DND-41 (cell line): ENCODE measurements around the gene EAPP.

Experiments
- ATAC-seq: fragments of 200-7000 bp; cut with Tn5 transposase; 3 replicates; pipeline ENCODE4 v1.9.1; 2021; ENCODE audit warnings: low read depth; ENCODE audit not compliant: insufficient read depth
- DNase-seq: peaks from one replicate; pipeline ENCODE4 v3.0.0-alpha.2; 2020
- H2AFZ ChIP-seq: 2 replicates; pipeline ENCODE4 v1.6.0; 2012; ENCODE audit warnings: low read depth, low read length
- H3K27ac ChIP-seq: 2 replicates; pipeline ENCODE4 v1.5.1; 2012; ENCODE audit warnings: low read length, inconsistent platforms
- H3K27me3 ChIP-seq: fragments of 200-600 bp; sonication (generic); 2 replicates; pipeline ENCODE4 v1.6.0; 2012; ENCODE audit warnings: low read length, mild to moderate bottlenecking, inconsistent platforms; ENCODE audit not compliant: insufficient read depth, poor library complexity
- H3K36me3 ChIP-seq: 2 replicates; pipeline ENCODE4 v1.5.1; 2012; ENCODE audit warnings: low read length, inconsistent platforms; ENCODE audit not compliant: insufficient read depth
- H3K4me1 ChIP-seq: 2 replicates; pipeline ENCODE4 v1.5.1; 2012; ENCODE audit warnings: mild to moderate bottlenecking, low read length; ENCODE audit not compliant: insufficient read depth
- H3K4me2 ChIP-seq: 2 replicates; pipeline ENCODE4 v1.6.0; 2012; ENCODE audit warnings: mild to moderate bottlenecking, moderate library complexity, low read length, inconsistent platforms; ENCODE audit not compliant: insufficient read depth
- H3K4me3 ChIP-seq, 2 experiments: fragments of 200-600 bp in 1 of 2; shearing (Covaris generic) in 1 of 2; 2 replicates each; pipeline ENCODE4 v1.5.1; 2012 to 2016; ENCODE audit warnings: inconsistent platforms in 2 of 2, low read length in 2 of 2, mild to moderate bottlenecking in 2 of 2, low read depth in 1 of 2, moderate library complexity in 1 of 2
- H3K79me2 ChIP-seq: 2 replicates; pipeline ENCODE4 v1.6.0; 2012; ENCODE audit warnings: low read length, inconsistent platforms; ENCODE audit not compliant: insufficient read depth
- H3K9ac ChIP-seq: 2 replicates; pipeline ENCODE4 v1.6.0; 2012; ENCODE audit warnings: low read depth, mild to moderate bottlenecking, inconsistent platforms, low read length, moderate library complexity
- H3K9me3 ChIP-seq: 2 replicates; pipeline ENCODE4 v1.5.1; 2012; ENCODE audit warnings: low read length, moderate library complexity, mild to moderate bottlenecking, inconsistent platforms; ENCODE audit not compliant: insufficient read depth, severe bottlenecking
- H4K20me1 ChIP-seq: 2 replicates; pipeline ENCODE4 v1.6.0; 2012; ENCODE audit warnings: low read length; ENCODE audit not compliant: insufficient read depth
- CTCF ChIP-seq: IDR thresholded peaks from 2 replicates; pipeline ENCODE4 v1.5.1; 2012; ENCODE audit warnings: borderline replicate concordance, low read length, moderate library complexity, mild to moderate bottlenecking; ENCODE audit not compliant: poor library complexity, severe bottlenecking; ENCODE audit errors: extremely low read depth
- EZH2 ChIP-seq: IDR thresholded peaks from 3 replicates; pipeline ENCODE4 v1.6.1; 2012; ENCODE audit warnings: borderline replicate concordance, low read depth, mild to moderate bottlenecking, moderate library complexity, low read length, inconsistent platforms; ENCODE audit not compliant: severe bottlenecking

Gene EAPP

GRCh38 chr14:34502545-34503225, 36.8 kb downstream of the EAPP start:
- Histone ChIP-seq H3K4me2 (no peak overlapping the region), H3K27ac (no peak overlapping the region), H3K9ac (no peak overlapping the region), H3K36me3 (no peaks in the 10 kb centered on the region), H3K4me3 (no peak overlapping the region), H3K79me2 (no peaks in the 10 kb centered on the region), H3K27me3 (no peaks in the 10 kb centered on the region), H3K4me1 (no peaks in the 10 kb centered on the region), H3K9me3 (no peaks in the 10 kb centered on the region), H4K20me1 (no peaks in the 10 kb centered on the region), H2AFZ (no peak overlapping the region)
- ATAC-seq (no peak), DNase-seq (no peak)
- TF ChIP-seq CTCF (no peak), EZH2 (no peak)

GRCh38 chr14:34502001-34502400, 37.5 kb downstream of the EAPP start:
- Histone ChIP-seq H2AFZ (no peak overlapping the region), H3K9me3 (no peaks in the 10 kb centered on the region), H3K27me3 (no peaks in the 10 kb centered on the region), H3K79me2 (no peaks in the 10 kb centered on the region), H4K20me1 (no peaks in the 10 kb centered on the region), H3K4me3 (no peak overlapping the region), H3K9ac (no peak overlapping the region), H3K4me1 (no peaks in the 10 kb centered on the region), H3K36me3 (no peaks in the 10 kb centered on the region), H3K27ac (no peak overlapping the region), H3K4me2 (no peak overlapping the region)
- TF ChIP-seq CTCF (no peak), EZH2 (no peak)
- ATAC-seq (no peak), DNase-seq (no peak)

GRCh38 chr14:34501004-34501580, 38.4 kb downstream of the EAPP start:
- Histone ChIP-seq H3K4me3 (no peak overlapping the region), H3K27me3 (no peaks in the 10 kb centered on the region), H2AFZ (no peak overlapping the region), H3K79me2 (no peaks in the 10 kb centered on the region), H4K20me1 (no peaks in the 10 kb centered on the region), H3K27ac (no peak overlapping the region), H3K36me3 (no peaks in the 10 kb centered on the region), H3K9ac (no peak overlapping the region), H3K4me2 (no peak overlapping the region), H3K4me1 (no peaks in the 10 kb centered on the region), H3K9me3 (no peaks in the 10 kb centered on the region)
- DNase-seq: no peak
- ATAC-seq: no peak
- no peak for TF ChIP-seq CTCF
- TF ChIP-seq EZH2: no peak
